K562 (cell line): ENCODE measurements around the gene PSMD7. TPM values are rescaled to one million over a fixed set of nuclear protein-coding genes. Genes with fewer than 3 reads are reported as not detected.

ENCODE experiments used
- ATAC-seq: fragments of 200-7000 bp; cut with Tn5 transposase; 3 replicates; pipeline ENCODE4 v1.9.1; 2020; ENCODE audit warnings: moderate library complexity
- BruUV-seq: library from RNA; stranded (reverse); fragments of 400-500 nt; replicated peaks from 2 replicates; lab custom pipeline; 2021; lab: Mats Ljungman, UMichigan
- CTCF ChIA-PET: fragments of 300-600 bp; formaldehyde crosslinking; extraction: SDS; loops from one replicate; lab custom pipeline; 2021; ENCODE audit warnings: low intra/inter-chr PET ratio; lab: Yijun Ruan, JAX
- POLR2A ChIA-PET: fragments of 300-600, 350-650 bp; sonication (Branson Sonifier 250); formaldehyde crosslinking; extraction: SDS; loops from one replicate; lab custom pipeline; 2021; ENCODE audit warnings: antibody characterized with exemption, inconsistent platforms; lab: Yijun Ruan, JAX
- DNase-seq, 4 experiments: peaks; one replicate each; pipeline versions ENCODE4 v3.0.0 to v3.0.0-alpha.2; 2011 to 2018; ENCODE audit warnings: low spot score in 3 of 4, mixed read lengths in 3 of 4; ENCODE audit errors: extremely low read depth in 1 of 4
- FAIRE-seq: peaks from 2 replicates; lab custom pipeline; 2011; peaks lifted over from hg19 to GRCh38; lab: Jason Lieb, UNC
- H2AFZ ChIP-seq: 2 replicates; pipeline ENCODE4 v1.6.0; 2011; ENCODE audit warnings: low read depth, low read length, control low read depth, inconsistent platforms
- H3K27ac ChIP-seq: fragments of 200-600 bp; 3 replicates; pipeline ENCODE4 v1.8.0; 2011; ENCODE audit warnings: low read depth, mild to moderate bottlenecking, control low read depth, inconsistent platforms, low read length, moderate library complexity, mixed read lengths; ENCODE audit errors: extremely low read depth
- H3K27me3 ChIP-seq, 2 experiments: fragments of 300-600 bp in 1 of 2; 2 replicates in 1 of 2; 3 replicates in 1 of 2; pipeline versions ENCODE4 v1.6.0 to v1.8.0; 2011; ENCODE audit warnings: inconsistent platforms in 2 of 2, low read length in 2 of 2, mild to moderate bottlenecking in 1 of 2, mixed read lengths in 1 of 2, moderate library complexity in 1 of 2; ENCODE audit not compliant: control insufficient read depth in 2 of 2, insufficient read depth in 2 of 2
- H3K36me3 ChIP-seq: fragments of 300-600 bp; 3 replicates; pipeline ENCODE4 v1.8.0; 2011; ENCODE audit warnings: mild to moderate bottlenecking, low read length, inconsistent platforms; ENCODE audit not compliant: control insufficient read depth, insufficient read depth
- H3K4me1 ChIP-seq, 2 experiments: fragments of 200-600 bp in 1 of 2; replicated peaks in 1 of 2; 2 replicates in 1 of 2; 3 replicates in 1 of 2; pipeline versions ENCODE4 v1.5.1 to v1.8.0; 2011; ENCODE audit warnings: inconsistent platforms in 2 of 2, low read length in 2 of 2, mild to moderate bottlenecking in 1 of 2, mixed read lengths in 1 of 2, moderate library complexity in 1 of 2; ENCODE audit not compliant: control insufficient read depth in 2 of 2, insufficient read depth in 2 of 2
- H3K4me2 ChIP-seq: 2 replicates; pipeline ENCODE4 v1.6.1; 2011; ENCODE audit warnings: low read length, control low read depth, inconsistent platforms, mixed read lengths; ENCODE audit not compliant: insufficient read depth
- H3K4me3 ChIP-seq: fragments of 200-600 bp; sonication (generic), shearing (Covaris generic); 2 replicates; pipeline ENCODE4 v1.5.1; 2016; ENCODE audit warnings: control low read depth, inconsistent platforms
- H3K79me2 ChIP-seq: fragments of 200-600 bp; 3 replicates; pipeline ENCODE4 v1.8.0; 2011; ENCODE audit warnings: low read length, inconsistent platforms; ENCODE audit not compliant: control insufficient read depth, insufficient read depth
- H3K9ac ChIP-seq, 2 experiments: 2 replicates each; pipeline versions ENCODE4 v1.6.0 to v1.6.1; 2011; ENCODE audit warnings: low read depth in 2 of 2, low read length in 2 of 2, control low read depth in 1 of 2, inconsistent platforms in 1 of 2, mild to moderate bottlenecking in 1 of 2, mixed read lengths in 1 of 2; ENCODE audit not compliant: insufficient read depth in 1 of 2
- H3K9me1 ChIP-seq: one replicate; pipeline ENCODE4 v1.6.0; 2011; ENCODE audit warnings: inconsistent platforms, mild to moderate bottlenecking, low read length, moderate library complexity; ENCODE audit not compliant: control insufficient read depth, insufficient read depth
- H3K9me3 ChIP-seq: replicated peaks from 2 replicates; pipeline ENCODE4 v1.5.1; 2011; ENCODE audit warnings: low read depth, low read length, inconsistent platforms; ENCODE audit not compliant: control insufficient read depth, insufficient read depth
- H4K20me1 ChIP-seq: replicated peaks from 2 replicates; pipeline ENCODE4 v1.6.1; 2011; ENCODE audit warnings: low read length, inconsistent platforms, mixed read lengths; ENCODE audit not compliant: control insufficient read depth, insufficient read depth
- ARID2 ChIP-seq: fragments of 450-650 bp; IDR thresholded peaks from 2 replicates; pipeline ENCODE4 v1.6.1; 2017; ENCODE audit warnings: antibody characterized with exemption, mild to moderate bottlenecking
- BCOR ChIP-seq: fragments of 450-650 bp; IDR thresholded peaks from 2 replicates; pipeline ENCODE4 v1.6.1; 2016
- DPF2 ChIP-seq: fragments of 450-650 bp; IDR thresholded peaks from 2 replicates; pipeline ENCODE4 v1.6.1; 2016
- EP300 ChIP-seq: IDR thresholded peaks from 2 replicates; pipeline ENCODE4 v1.6.1; 2012; ENCODE audit warnings: low read length, improper control_type of control experiment
- HDGF ChIP-seq: fragments of 450-650 bp; IDR thresholded peaks from 2 replicates; pipeline ENCODE4 v1.6.1; 2016
- IFI16 ChIP-seq: fragments of 250-450 bp; sonication (Bioruptor Pico); IDR thresholded peaks from 2 replicates; pipeline ENCODE4 v2.1.2; 2022; ENCODE audit warnings: mild to moderate bottlenecking, inconsistent platforms
- KLF16 ChIP-seq: IDR thresholded peaks from 2 replicates; pipeline ENCODE4 v1.6.1; 2016; ENCODE audit warnings: antibody characterized with exemption
- MCM3 ChIP-seq: fragments of 450-650 bp; IDR thresholded peaks from 2 replicates; pipeline ENCODE4 v1.6.1; 2016
- NRF1 ChIP-seq, 2 experiments: fragments of 450-650 bp; IDR thresholded peaks in 1 of 2; conservative IDR thresholded peaks in 1 of 2; 2 replicates each; pipeline ENCODE4 v1.6.1; 2014; ENCODE audit warnings: mild to moderate bottlenecking in 2 of 2
- PHF21A ChIP-seq: fragments of 450-650 bp; IDR thresholded peaks from 2 replicates; pipeline ENCODE4 v1.6.1; 2017; ENCODE audit warnings: low read depth, borderline replicate concordance
- PRPF4 ChIP-seq: fragments of 200-400 bp; formaldehyde crosslinking; IDR thresholded peaks from one replicate; pipeline ENCODE4 v1.6.1; 2017; ENCODE audit warnings: low read length, low read depth, mild to moderate bottlenecking; ENCODE audit not compliant: insufficient read depth, poor library complexity, severe bottlenecking
- RB1 ChIP-seq: fragments of 450-650 bp; IDR thresholded peaks from 2 replicates; pipeline ENCODE4 v1.6.1; 2017; ENCODE audit warnings: low read depth, mild to moderate bottlenecking
- RBBP5 ChIP-seq: fragments of 200-600 bp; sonication (generic); IDR thresholded peaks from 2 replicates; pipeline ENCODE4 v1.6.1; 2012; ENCODE audit warnings: borderline replicate concordance, mild to moderate bottlenecking, low read length, control low read depth, inconsistent platforms; ENCODE audit not compliant: insufficient read depth, poor library complexity, severe bottlenecking
- RBM15 ChIP-seq: fragments of 200-400 bp; formaldehyde crosslinking; IDR thresholded peaks from 2 replicates; pipeline ENCODE4 v1.6.1; 2018; ENCODE audit warnings: mild to moderate bottlenecking, low read length, moderate library complexity; ENCODE audit not compliant: insufficient read depth
- SAFB ChIP-seq: fragments of 200-400 bp; formaldehyde crosslinking; IDR thresholded peaks from 2 replicates; pipeline ENCODE4 v1.6.1; 2017; ENCODE audit warnings: low read depth, low read length, borderline replicate concordance
- SMAD4 ChIP-seq: fragments of 250-450 bp; sonication (Bioruptor Pico); conservative IDR thresholded peaks from 2 replicates; pipeline ENCODE4 v1.8.0; 2021; ENCODE audit warnings: inconsistent platforms, mild to moderate bottlenecking, moderate library complexity
- SMARCC2 ChIP-seq: fragments of 450-650 bp; IDR thresholded peaks from 2 replicates; pipeline ENCODE4 v1.6.1; 2017; ENCODE audit warnings: antibody characterized with exemption, moderate library complexity, mild to moderate bottlenecking, low read depth
- SMARCE1 ChIP-seq: fragments of 450-650 bp; IDR thresholded peaks from 2 replicates; pipeline ENCODE4 v1.7.1; 2016; ENCODE audit warnings: mild to moderate bottlenecking
- YBX1 ChIP-seq: fragments of 450-650 bp; IDR thresholded peaks from 2 replicates; pipeline ENCODE4 v1.7.1; 2016; ENCODE audit warnings: mild to moderate bottlenecking
- ZBTB43 ChIP-seq: sonication (generic); formaldehyde crosslinking; IDR thresholded peaks from 2 replicates; pipeline ENCODE4 v1.8.0; 2023; ENCODE audit warnings: mild to moderate bottlenecking, missing genetic modification reagents
- ZBTB49 ChIP-seq: sonication (generic); formaldehyde crosslinking; IDR thresholded peaks from 2 replicates; pipeline ENCODE4 v1.8.0; 2022; ENCODE audit warnings: missing genetic modification reagents, mild to moderate bottlenecking, borderline replicate concordance
- ZC3H8 ChIP-seq: fragments of 450-650 bp; IDR thresholded peaks from 2 replicates; pipeline ENCODE4 v1.6.1; 2017
- ZNF253 ChIP-seq: fragments of 250-450 bp; sonication (Bioruptor Pico); conservative IDR thresholded peaks from 2 replicates; pipeline ENCODE4 v1.6.1; 2021; ENCODE audit warnings: mild to moderate bottlenecking
- ZNF583 ChIP-seq: fragments of 250-450 bp; sonication (Bioruptor Pico); IDR thresholded peaks from 2 replicates; pipeline ENCODE4 v1.4.0; 2020
- ZNF785 ChIP-seq: fragments of 250-450 bp; sonication (Bioruptor Pico); IDR thresholded peaks from 2 replicates; pipeline ENCODE4 v1.4.0; 2020; ENCODE audit warnings: mild to moderate bottlenecking
- WGBS: fragments of 100-300 bp; shearing (Covaris generic); methylation state at CpG from one replicate; pipeline ENCODE4 v1.1.6; 2016; ENCODE audit warnings: low coverage, mixed read lengths; ENCODE audit not compliant: insufficient coverage; ENCODE audit errors: missing lambda C conversion rate; 5-methylcytosine and 5-hydroxymethylcytosine counted together
- in situ Hi-C: fragments of 300-500 bp; cut with MboI; formaldehyde crosslinking; loops from 4 replicates; pipeline ENCODE4 v1.15.0; 2018; ENCODE audit warnings: inconsistent platforms, mixed read lengths
- intact Hi-C: fragments of 100-400 bp; cut with micrococcal nuclease; formaldehyde crosslinking; loops from 2 replicates; pipeline ENCODE4 v1.14.2; 2022
- polyA plus RNA-seq, 8 experiments: library from polyadenylated mRNA; depleted of rRNA in 4 of 8; stranded (reverse) in 5 of 8; unstranded in 3 of 8; fragments of >200 nt; fragmentation: Nextera tagmentation in 2 of 8; fragmentation: Illumina TruSeq in 1 of 8; extraction: Ambion mirVana in 2 of 8; extraction: Trizol in 1 of 8; gene quantifications; 2 replicates each; pipeline versions ENCODE4 v1.2.1 to v1.2.3, GENCODE V29; 2011 to 2014; ENCODE audit warnings: inconsistent platforms in 1 of 8, missing spikeins in 1 of 8
- total RNA-seq, 7 experiments: library from RNA; depleted of rRNA in 6 of 7; stranded (reverse); fragments of >200 nt in 6 of 7; fragmentation: Illumina TruSeq in 2 of 7; extraction: Trizol in 2 of 7; gene quantifications; 2 replicates each; pipeline versions ENCODE4 v1.2.1 to v1.2.3, GENCODE V29; 2011 to 2021; ENCODE audit warnings: low replicate concordance in 1 of 7

The PSMD7 gene
- total and polyA plus RNA-seq, 9 of the 15 experiments (the other 6 are each of a cell fraction or from before 2014, with no cell fraction given), result 100 to 226 (median 156) TPM

- 8% methylated on average over 5 of the region's 5 CpGs for WGBS
- Histone ChIP-seq H3K27ac (no peak overlapping the region), H3K9me3 (no peaks in the 10 kb centered on the region), H3K79me2 (no peaks in the 10 kb centered on the region), H3K36me3 (no peaks in the 10 kb centered on the region), H3K4me1 (peaks cover 6 to 9% of the 10 kb centered on the region in 2 experiments; a peak in 4 of 5 replicates), H3K4me2 (no peak overlapping the region), H3K27me3 (no peaks in the 10 kb centered on the region; a peak in 2 of 5 replicates), H3K4me3 (no peak overlapping the region), H3K9me1 (no peaks in the 10 kb centered on the region), H2AFZ (no peak overlapping the region), H4K20me1 (no peaks in the 10 kb centered on the region), H3K9ac (0 out of 4 replicates have a peak overlapping the region, but pooled peaks of 1 of the 2 experiments have one; percentile 23)
- intact Hi-C loops, result no loop called here
- FAIRE-seq, result no peak
- in situ Hi-C loops, result no loop called here
- ATAC-seq, result peak; percentile 74
- CTCF ChIA-PET, result no interaction called here
- DNase-seq, result peak in 1 of 4 experiments; percentile 44
- POLR2A ChIA-PET, result interaction anchor here (0.6 to 1.1 kb wide), 2 partner anchors 12 to 1433 kb away, joined by 3 read pairs; no protein-coding TSS in a partner anchor
- no TSS peak for BruUV-seq
- TF ChIP-seq PHF21A (no peak), YBX1 (no peak), ZC3H8 (no peak), RBM15 (no peak), NRF1 (conservative IDR thresholded peaks at IDR 0.05 in 1 of 2, IDR thresholded peaks at IDR 0.05 in 1 of 2) (no peak), SMARCC2 (peak; percentile 58; the same call in 1 of the 2 replicates), ZBTB43 (CRISPR knock-in tag) (no peak), DPF2 (peak; percentile 55; the same call in 1 of the 2 replicates), ZNF583 (CRISPR knock-in tag) (no peak), RB1 (no peak), ZNF785 (no peak), SAFB (no peak), HDGF (no peak), BCOR (no peak), RBBP5 (no peak), ZNF253 (no peak), ARID2 (no peak), IFI16 (CRISPR knock-in tag) (no peak), SMAD4 (CRISPR knock-in tag) (peak; percentile 57), MCM3 (no peak), ZBTB49 (CRISPR knock-in tag) (no peak), EP300 (peak; percentile 75; the same call in 1 of the 2 replicates), KLF16 (0 out of 2 replicates have a peak, but pooled peaks have one; percentile 28), PRPF4 (no peak), SMARCE1 (peak; percentile 95; the same call in 1 of the 2 replicates)
These were observed 16.2 kb upstream of the PSMD7 start for GRCh38 chr16:74280448-74280847.
